HepG2 (cell line): Measurements from ENCODE around the gene CCL2. TPM values are rescaled to one million over a fixed set of nuclear protein-coding genes. Genes with fewer than 3 reads are reported as not detected.

ENCODE experiments used
- ATAC-seq: fragments of 200-7000 bp; cut with Tn5 transposase; 3 replicates; pipeline ENCODE4 v1.9.1; 2020; ENCODE audit warnings: mild to moderate bottlenecking, moderate library complexity
- BruUV-seq: library from RNA; stranded (reverse); fragments of 400-500 nt; replicated peaks from 2 replicates; lab custom pipeline; 2021; lab: Mats Ljungman, UMichigan
- CTCF ChIA-PET: fragments of 300-600 bp; formaldehyde crosslinking; extraction: SDS; loops from one replicate; lab custom pipeline; 2021; ENCODE audit warnings: low total read pairs, inconsistent platforms, low intra/inter-chr PET ratio; lab: Yijun Ruan, JAX
- POLR2A ChIA-PET: fragments of 350-600 bp; sonication (Branson Sonifier 250); formaldehyde crosslinking; loops from one replicate; lab custom pipeline; 2020; ENCODE audit warnings: antibody characterized with exemption, inconsistent platforms; lab: Yijun Ruan, JAX
- DNase-seq: peaks from one replicate; pipeline ENCODE4 v3.0.0-alpha.2; 2015; ENCODE audit warnings: low spot score
- FAIRE-seq: peaks from 3 replicates; lab custom pipeline; 2011; peaks lifted over from hg19 to GRCh38; lab: Jason Lieb, UNC
- H2AFZ ChIP-seq: one replicate; pipeline ENCODE4 v1.6.1; 2011; ENCODE audit warnings: low read length, inconsistent platforms
- H3K27ac ChIP-seq: fragments of 300-600 bp; 3 replicates; pipeline ENCODE4 v1.8.0; 2011; ENCODE audit warnings: mixed run types, mild to moderate bottlenecking, mixed read lengths, low read length, inconsistent platforms; ENCODE audit not compliant: insufficient read depth; ENCODE audit errors: extremely low read length
- H3K27me3 ChIP-seq, 2 experiments: fragments of 200-600 bp in 1 of 2; 2 replicates in 1 of 2; 3 replicates in 1 of 2; pipeline versions ENCODE4 v1.6.0 to v1.8.0; 2011; ENCODE audit warnings: low read length in 2 of 2, mild to moderate bottlenecking in 2 of 2, moderate library complexity in 2 of 2, inconsistent platforms in 1 of 2; ENCODE audit not compliant: insufficient read depth in 2 of 2, control insufficient read depth in 1 of 2
- H3K36me3 ChIP-seq, 2 experiments: fragments of 200-600 bp in 1 of 2; replicated peaks in 1 of 2; 2 replicates in 1 of 2; 3 replicates in 1 of 2; pipeline versions ENCODE4 v1.5.1 to v1.8.0; 2011; ENCODE audit warnings: low read length in 2 of 2, inconsistent platforms in 1 of 2; ENCODE audit not compliant: insufficient read depth in 2 of 2, control insufficient read depth in 1 of 2
- H3K4me1 ChIP-seq: 2 replicates; pipeline ENCODE4 v1.5.1; 2012; ENCODE audit warnings: low read length, inconsistent platforms; ENCODE audit not compliant: insufficient read depth
- H3K4me2 ChIP-seq: 2 replicates; pipeline ENCODE4 v1.6.0; 2011; ENCODE audit warnings: low read depth, low read length, inconsistent platforms
- H3K4me3 ChIP-seq, 3 experiments: fragments of 200-600 bp in 1 of 3; sonication (generic), shearing (Covaris generic) in 1 of 3; replicated peaks in 1 of 3; 2 replicates each; pipeline ENCODE4 v1.5.1; 2011 to 2016; ENCODE audit warnings: low read length in 3 of 3, inconsistent platforms in 2 of 3, low read depth in 2 of 3, mild to moderate bottlenecking in 2 of 3, control low read depth in 1 of 3, mixed read lengths in 1 of 3; ENCODE audit not compliant: insufficient read depth in 1 of 3
- H3K79me2 ChIP-seq: one replicate; pipeline ENCODE4 v1.6.1; 2011; ENCODE audit warnings: low read length, inconsistent platforms; ENCODE audit not compliant: insufficient read depth
- H3K9ac ChIP-seq: 2 replicates; pipeline ENCODE4 v1.6.0; 2011; ENCODE audit warnings: mild to moderate bottlenecking, low read depth, low read length, inconsistent platforms; ENCODE audit not compliant: insufficient read depth
- H3K9me3 ChIP-seq: 2 replicates; pipeline ENCODE4 v1.5.1; 2012; ENCODE audit warnings: mild to moderate bottlenecking, low read length
- H4K20me1 ChIP-seq: 2 replicates; pipeline ENCODE4 v1.6.0; 2011; ENCODE audit warnings: inconsistent platforms, mild to moderate bottlenecking, low read length, moderate library complexity; ENCODE audit not compliant: insufficient read depth
- IKZF5 ChIP-seq: IDR thresholded peaks from 2 replicates; pipeline ENCODE4 v1.6.1; 2018; ENCODE audit warnings: missing genetic modification reagents, mild to moderate bottlenecking, missing compliant biosample characterization
- KLF9 ChIP-seq: IDR thresholded peaks from 2 replicates; pipeline ENCODE4 v1.6.1; 2016; ENCODE audit warnings: low read depth
- MEIS1 ChIP-seq: sonication (generic); formaldehyde crosslinking; IDR thresholded peaks from 2 replicates; pipeline ENCODE4 v1.9.0; 2021; ENCODE audit warnings: mild to moderate bottlenecking, missing genetic modification reagents, moderate library complexity, borderline replicate concordance
- MYNN ChIP-seq: sonication (generic); formaldehyde crosslinking; IDR thresholded peaks from 2 replicates; pipeline ENCODE4 v1.4.0; 2020; ENCODE audit warnings: mild to moderate bottlenecking, low read depth, missing genetic modification reagents
- RAD21 ChIP-seq: fragments of 450-650 bp; formaldehyde crosslinking; IDR thresholded peaks from 2 replicates; pipeline ENCODE4 v1.5.0; 2020; ENCODE audit warnings: mild to moderate bottlenecking
- RBFOX2 ChIP-seq: fragments of 200-400 bp; formaldehyde crosslinking; IDR thresholded peaks from 2 replicates; pipeline ENCODE4 v1.6.1; 2017; ENCODE audit warnings: low read depth, mild to moderate bottlenecking, low read length
- ZBTB34 ChIP-seq: sonication (generic); formaldehyde crosslinking; IDR thresholded peaks from 2 replicates; pipeline ENCODE4 v1.8.0; 2022; ENCODE audit warnings: mild to moderate bottlenecking, missing genetic modification reagents
- ZNF629 ChIP-seq: sonication (generic); formaldehyde crosslinking; conservative IDR thresholded peaks from 2 replicates; pipeline ENCODE4 v1.5.0; 2020; ENCODE audit warnings: missing genetic modification reagents
- ZNF670 ChIP-seq: sonication (generic); formaldehyde crosslinking; IDR thresholded peaks from 2 replicates; pipeline ENCODE4 v1.8.0; 2022; ENCODE audit warnings: mild to moderate bottlenecking, missing genetic modification reagents, borderline replicate concordance
- WGBS: methylation state at CpG from one replicate; pipeline ENCODE4 v1.1.6; 2017; ENCODE audit warnings: low lambda C conversion rate; 5-methylcytosine and 5-hydroxymethylcytosine counted together
- in situ Hi-C: cut with HindIII; loops from 2 replicates; pipeline ENCODE4 v1.10.0; 2017; ENCODE audit warnings: low pct_unique_long_range_greater_than_20kb; ENCODE audit not compliant: extremely low pct_ligation_motif_present
- intact Hi-C: fragments of 100-400 bp; cut with micrococcal nuclease; formaldehyde crosslinking; loops from one replicate; pipeline ENCODE4 v1.10.0; 2022; ENCODE audit not compliant: unreplicated experiment
- polyA plus RNA-seq, 8 experiments: library from polyadenylated mRNA; depleted of rRNA in 3 of 8; stranded (reverse) in 7 of 8; unstranded in 1 of 8; fragments of >200 nt; fragmentation: Illumina TruSeq in 4 of 8; extraction: Trizol in 4 of 8; gene quantifications; 2 replicates each; pipeline versions ENCODE4 v1.2.1 to v1.2.3, GENCODE V29; 2011 to 2016; ENCODE audit warnings: low read depth in 4 of 8, missing spikeins in 1 of 8, mixed read lengths in 1 of 8; ENCODE audit not compliant: insufficient read depth in 1 of 8
- total RNA-seq, 5 experiments: library from RNA; depleted of rRNA; stranded (reverse); fragments of >200 nt; fragmentation: Illumina TruSeq; extraction: Trizol; gene quantifications; 2 replicates each; pipeline ENCODE4 v1.2.3, GENCODE V29; 2016; ENCODE audit warnings: low read depth in 1 of 5

The CCL2 gene
- total and polyA plus RNA-seq, 2 of the 13 experiments (the other 11 are each of a cell fraction or from before 2014, with no cell fraction given): not detected

- TF ChIP-seq ZNF670 (CRISPR knock-in tag): no peak
- no peak for TF ChIP-seq ZBTB34 (CRISPR knock-in tag)
- no peak for TF ChIP-seq KLF9 (CRISPR knock-in tag)
- 0 out of 2 replicates have a peak, but pooled peaks have one; percentile 24 for TF ChIP-seq ZNF629 (CRISPR knock-in tag)
- no peak for TF ChIP-seq MYNN (CRISPR knock-in tag)
- no peak for TF ChIP-seq MEIS1 (CRISPR knock-in tag)
- no peak for TF ChIP-seq RAD21
- TF ChIP-seq IKZF5 (CRISPR knock-in tag): no peak
- TF ChIP-seq RBFOX2: no peak
- H3K27me3 ChIP-seq: no peaks in the 10 kb centered on the region
- H3K4me1 ChIP-seq: no peaks in the 10 kb centered on the region
- H4K20me1 ChIP-seq: no peaks in the 10 kb centered on the region
- DNase-seq: no peak
- H3K36me3 ChIP-seq: no peaks in the 10 kb centered on the region
- CTCF ChIA-PET: no interaction called here
- H3K79me2 ChIP-seq: no peaks in the 10 kb centered on the region
- no peak for FAIRE-seq
- ATAC-seq: no peak
- H3K9ac ChIP-seq: no peak overlapping the region
- H3K4me2 ChIP-seq: no peak overlapping the region
- BruUV-seq: no TSS peak
- no peak overlapping the region for H3K27ac ChIP-seq
- H2AFZ ChIP-seq: no peak overlapping the region
- in situ Hi-C loops (no loop called here), intact Hi-C loops (no loop called here)
- POLR2A ChIA-PET: no interaction called here
- 0% methylated on average over 1 of the region's 1 CpG for WGBS
- no peaks in the 10 kb centered on the region for H3K9me3 ChIP-seq
- H3K4me3 ChIP-seq: no peak overlapping the region
Observed at GRCh38 chr17:34255841-34256240, 756 bp downstream of the CCL2 start.
